ENCODE results near the gene PSMB11.
A peak's percentile ranks its signal among the peaks of the same experiment; 100 is the strongest.

PSMB11 gene

DNA sequence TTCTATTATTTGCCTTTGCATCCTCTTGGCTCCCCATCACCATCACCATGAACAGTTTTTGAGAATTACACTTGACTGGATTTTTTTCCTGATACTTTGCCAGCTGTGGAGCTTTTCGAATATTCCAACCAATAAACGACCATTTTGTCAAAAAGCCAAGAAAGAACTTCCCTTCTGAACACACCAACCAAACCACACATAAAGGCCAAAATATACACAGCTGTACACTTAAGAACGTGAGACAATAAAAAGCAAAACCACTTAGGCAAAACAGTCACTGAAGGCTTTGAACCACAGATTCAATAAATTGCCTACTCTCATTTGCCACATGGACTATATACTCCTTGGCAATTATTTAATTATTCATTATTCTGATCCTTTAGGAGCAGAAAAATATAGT, 33.2 kb upstream of the PSMB11 start:
- Histone ChIP-seq H3K36me3 (ENCODE audit: control insufficient read depth, low read length) (peaks cover 7% of the 10 kb centered on the region; the same call in 1 of the 2 replicates), H3K4me3 (ENCODE audit: low read length) (peak overlapping the region; percentile 89), H3K79me2 (ENCODE audit: control insufficient read depth, low read length) (peaks cover 42% of the 10 kb centered on the region), H3K9me3 (ENCODE audit: control insufficient read depth, insufficient read depth, low read length) (no peaks in the 10 kb centered on the region), H3K4me1 (ENCODE audit: control insufficient read depth, low read length) (peaks cover 52% of the 10 kb centered on the region), H4K20me1 (ENCODE audit: control insufficient read depth, insufficient read depth, low read depth, low read length) (no peaks in the 10 kb centered on the region), H3K27me3 (ENCODE audit: control insufficient read depth, low read length) (no peaks in the 10 kb centered on the region), H3K27ac (ENCODE audit: low read depth, low read length) (peak overlapping the region; percentile 87), H3K4me2 (ENCODE audit: low read length) (peak overlapping the region; percentile 98), H3K9me2 (replicated peaks; ENCODE audit: control insufficient read depth, low read length) (no peaks in the 10 kb centered on the region), H3F3A (ENCODE audit: control insufficient read depth, insufficient read depth) (peaks cover 24% of the 10 kb centered on the region)
- TF ChIP-seq EZH2phosphoT487 (IDR thresholded peaks at IDR 0.05; ENCODE audit: borderline replicate concordance, low read length): no peak
- TF ChIP-seq, protein P1, sequence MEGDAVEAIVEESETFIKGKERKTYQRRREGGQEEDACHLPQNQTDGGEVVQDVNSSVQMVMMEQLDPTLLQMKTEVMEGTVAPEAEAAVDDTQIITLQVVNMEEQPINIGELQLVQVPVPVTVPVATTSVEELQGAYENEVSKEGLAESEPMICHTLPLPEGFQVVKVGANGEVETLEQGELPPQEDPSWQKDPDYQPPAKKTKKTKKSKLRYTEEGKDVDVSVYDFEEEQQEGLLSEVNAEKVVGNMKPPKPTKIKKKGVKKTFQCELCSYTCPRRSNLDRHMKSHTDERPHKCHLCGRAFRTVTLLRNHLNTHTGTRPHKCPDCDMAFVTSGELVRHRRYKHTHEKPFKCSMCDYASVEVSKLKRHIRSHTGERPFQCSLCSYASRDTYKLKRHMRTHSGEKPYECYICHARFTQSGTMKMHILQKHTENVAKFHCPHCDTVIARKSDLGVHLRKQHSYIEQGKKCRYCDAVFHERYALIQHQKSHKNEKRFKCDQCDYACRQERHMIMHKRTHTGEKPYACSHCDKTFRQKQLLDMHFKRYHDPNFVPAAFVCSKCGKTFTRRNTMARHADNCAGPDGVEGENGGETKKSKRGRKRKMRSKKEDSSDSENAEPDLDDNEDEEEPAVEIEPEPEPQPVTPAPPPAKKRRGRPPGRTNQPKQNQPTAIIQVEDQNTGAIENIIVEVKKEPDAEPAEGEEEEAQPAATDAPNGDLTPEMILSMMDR (IDR thresholded peaks at IDR 0.05; ENCODE audit: low read depth, low read length, poor library complexity, severe bottlenecking): no peak

DNA sequence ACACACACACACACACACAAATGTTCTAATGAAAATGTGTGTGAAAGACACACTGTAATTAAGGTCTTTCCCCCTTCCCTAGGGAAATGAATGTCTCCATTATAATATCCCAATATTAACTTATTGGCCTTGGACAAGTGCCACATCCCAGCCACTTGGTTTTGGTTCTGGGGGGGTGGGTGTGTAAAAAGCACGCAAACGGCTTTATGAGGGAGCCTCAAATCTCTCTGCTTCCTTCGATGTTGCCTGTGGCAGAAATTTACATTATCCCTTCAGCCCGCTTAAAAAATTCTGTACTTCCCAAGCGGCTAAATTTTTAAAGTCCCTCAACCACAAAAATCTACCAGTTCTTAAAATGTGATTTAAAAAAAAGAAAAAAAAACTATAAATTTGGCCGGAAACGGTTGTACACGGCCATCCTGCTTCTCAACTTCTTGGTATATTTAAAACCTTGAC, 32.5 kb upstream of the PSMB11 start:
- Histone ChIP-seq H3K4me1 (ENCODE audit: control insufficient read depth, low read length) (peaks cover 52% of the 10 kb centered on the region), H3K9me3 (ENCODE audit: control insufficient read depth, insufficient read depth, low read length) (no peaks in the 10 kb centered on the region), H3K27ac (ENCODE audit: low read depth, low read length) (peak overlapping the region; percentile 87)

DNA sequence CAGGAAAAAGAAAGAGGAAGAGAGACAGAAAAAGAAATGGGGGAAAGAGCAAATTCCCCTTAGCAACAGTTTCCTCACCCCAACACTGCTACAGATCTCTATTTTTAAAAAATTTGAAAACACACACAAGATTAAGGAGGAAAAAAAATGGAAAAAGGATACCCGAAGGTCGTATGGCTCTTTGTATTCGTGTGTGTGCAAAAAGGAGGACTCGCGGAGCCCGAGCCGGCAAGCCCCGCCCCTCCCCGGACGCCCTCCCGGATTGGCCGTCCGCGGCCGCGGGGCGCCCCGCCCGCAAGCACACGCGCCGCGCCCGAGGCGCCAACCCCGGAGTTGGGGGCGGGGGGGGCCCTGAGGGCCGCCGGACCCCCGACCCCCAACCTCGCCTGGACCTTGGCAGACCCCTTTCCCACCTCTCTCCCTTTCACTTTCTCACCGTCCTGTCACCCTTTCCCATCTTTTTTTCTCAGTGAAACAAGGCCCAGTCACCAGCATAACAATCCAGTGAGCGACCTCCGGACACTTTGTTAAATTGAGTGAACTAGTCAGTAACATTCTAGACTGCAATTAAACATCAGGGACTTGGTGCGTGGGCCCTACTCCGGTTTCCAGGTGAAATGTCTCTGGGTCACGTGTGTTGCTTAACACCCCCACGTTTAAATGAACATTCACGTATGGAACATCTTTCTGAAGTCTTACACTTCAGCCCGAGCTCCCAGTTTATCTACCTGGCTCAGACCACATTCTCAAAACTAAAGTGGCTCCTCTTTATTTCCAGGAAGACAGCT, 31.9 kb upstream of the PSMB11 start, which contains the start of gene C14orf93:
C14orf93 (minus strand) TSS at position 205 of the 788 bp plus-strand sequence. CDS start 11,120 bp downstream, outside the sequence.
- H3K79me2 ChIP-seq (ENCODE audit: control insufficient read depth, low read length): peaks cover 39% of the 10 kb centered on the region
- H3K36me3 ChIP-seq (ENCODE audit: control insufficient read depth, low read length): peaks cover 7% of the 10 kb centered on the region; the same call in 1 of the 2 replicates
- peak within 1 kb of the TSS; percentile 98 for H3K4me2 ChIP-seq (ENCODE audit: low read length)
- no peaks in the 10 kb centered on the region for H3K9me2 ChIP-seq (replicated peaks; ENCODE audit: control insufficient read depth, low read length)
- no peak for TF ChIP-seq EZH2phosphoT487 (IDR thresholded peaks at IDR 0.05; ENCODE audit: borderline replicate concordance, low read length)
- TF ChIP-seq, protein P1 (IDR thresholded peaks at IDR 0.05; ENCODE audit: low read depth, low read length, poor library complexity, severe bottlenecking): no peak
- H3K4me3 ChIP-seq (ENCODE audit: low read length): peak within 1 kb of the TSS; percentile 89
- H3K27ac ChIP-seq (ENCODE audit: low read depth, low read length): peak within 1 kb of the TSS; percentile 87
- H3K4me1 ChIP-seq (ENCODE audit: control insufficient read depth, low read length): peaks cover 51% of the 10 kb centered on the region
- H4K20me1 ChIP-seq (ENCODE audit: control insufficient read depth, insufficient read depth, low read depth, low read length): no peaks in the 10 kb centered on the region
- no peaks in the 10 kb centered on the region for H3K27me3 ChIP-seq (ENCODE audit: control insufficient read depth, low read length)
- H3F3A ChIP-seq (ENCODE audit: control insufficient read depth, insufficient read depth): peaks cover 24% of the 10 kb centered on the region
- no peaks in the 10 kb centered on the region for H3K9me3 ChIP-seq (ENCODE audit: control insufficient read depth, insufficient read depth, low read length)

More for the DNA sequence above, 32.5 kb upstream of the PSMB11 start:
- peak overlapping the region; percentile 89 for H3K4me3 ChIP-seq (ENCODE audit: low read length)
- no peak for TF ChIP-seq EZH2phosphoT487 (IDR thresholded peaks at IDR 0.05; ENCODE audit: borderline replicate concordance, low read length)
- TF ChIP-seq, protein P1 (IDR thresholded peaks at IDR 0.05; ENCODE audit: low read depth, low read length, poor library complexity, severe bottlenecking): no peak
- H3K4me2 ChIP-seq (ENCODE audit: low read length): peak overlapping the region; percentile 98
- no peaks in the 10 kb centered on the region for H3K9me2 ChIP-seq (replicated peaks; ENCODE audit: control insufficient read depth, low read length)
- H3F3A ChIP-seq (ENCODE audit: control insufficient read depth, insufficient read depth): peaks cover 24% of the 10 kb centered on the region
- H3K79me2 ChIP-seq (ENCODE audit: control insufficient read depth, low read length): peaks cover 42% of the 10 kb centered on the region
- H3K27me3 ChIP-seq (ENCODE audit: control insufficient read depth, low read length): no peaks in the 10 kb centered on the region
- H4K20me1 ChIP-seq (ENCODE audit: control insufficient read depth, insufficient read depth, low read depth, low read length): no peaks in the 10 kb centered on the region
- peaks cover 7% of the 10 kb centered on the region; the same call in 1 of the 2 replicates for H3K36me3 ChIP-seq (ENCODE audit: control insufficient read depth, low read length)
